ENCODE results near the gene UPK3A.

The UPK3A gene

DNA sequence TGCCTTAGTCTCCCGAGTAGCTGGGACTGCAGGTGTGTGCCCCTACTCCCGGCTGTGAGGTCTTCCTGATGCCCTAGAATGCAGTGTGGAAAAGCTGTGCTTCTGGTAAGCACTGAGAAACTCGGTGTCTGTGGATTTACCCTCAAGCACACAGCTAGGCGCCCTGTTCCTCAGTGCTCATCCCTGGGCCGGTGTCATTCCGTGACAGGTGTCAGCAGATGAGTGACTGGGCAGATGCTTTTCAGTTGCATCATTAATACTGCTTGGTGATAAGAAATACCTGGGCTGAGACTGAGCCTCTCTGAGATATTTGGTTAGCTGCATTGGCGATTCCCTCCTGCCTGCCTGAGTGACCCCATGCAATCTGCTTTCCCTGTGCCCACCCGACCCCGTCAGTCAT is 46.7 kb downstream of the UPK3A start:
- Histone ChIP-seq H3K27me3 (ENCODE audit: insufficient read depth, low read depth) (no peaks in the 10 kb centered on the region), H3K4me3 (IDR thresholded peaks at IDR 0.05; ENCODE audit: insufficient read depth, low read depth, low read length) (no peak overlapping the region), H3K4me1 (ENCODE audit: low read depth, poor library complexity, severe bottlenecking) (peaks cover 7% of the 10 kb centered on the region), H2AFZ (ENCODE audit: low read depth) (no peak overlapping the region), H3K36me3 (ENCODE audit: insufficient read depth) (no peaks in the 10 kb centered on the region), H3K79me2 (ENCODE audit: insufficient read depth, low read depth) (no peaks in the 10 kb centered on the region), H4K20me1 (ENCODE audit: insufficient read depth) (no peaks in the 10 kb centered on the region), H3K9ac (no peak overlapping the region), H3K4me2 (no peak overlapping the region), H3K27ac (no peak overlapping the region)
- TF ChIP-seq, protein P1, sequence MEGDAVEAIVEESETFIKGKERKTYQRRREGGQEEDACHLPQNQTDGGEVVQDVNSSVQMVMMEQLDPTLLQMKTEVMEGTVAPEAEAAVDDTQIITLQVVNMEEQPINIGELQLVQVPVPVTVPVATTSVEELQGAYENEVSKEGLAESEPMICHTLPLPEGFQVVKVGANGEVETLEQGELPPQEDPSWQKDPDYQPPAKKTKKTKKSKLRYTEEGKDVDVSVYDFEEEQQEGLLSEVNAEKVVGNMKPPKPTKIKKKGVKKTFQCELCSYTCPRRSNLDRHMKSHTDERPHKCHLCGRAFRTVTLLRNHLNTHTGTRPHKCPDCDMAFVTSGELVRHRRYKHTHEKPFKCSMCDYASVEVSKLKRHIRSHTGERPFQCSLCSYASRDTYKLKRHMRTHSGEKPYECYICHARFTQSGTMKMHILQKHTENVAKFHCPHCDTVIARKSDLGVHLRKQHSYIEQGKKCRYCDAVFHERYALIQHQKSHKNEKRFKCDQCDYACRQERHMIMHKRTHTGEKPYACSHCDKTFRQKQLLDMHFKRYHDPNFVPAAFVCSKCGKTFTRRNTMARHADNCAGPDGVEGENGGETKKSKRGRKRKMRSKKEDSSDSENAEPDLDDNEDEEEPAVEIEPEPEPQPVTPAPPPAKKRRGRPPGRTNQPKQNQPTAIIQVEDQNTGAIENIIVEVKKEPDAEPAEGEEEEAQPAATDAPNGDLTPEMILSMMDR (conservative IDR thresholded peaks at IDR 0.05; ENCODE audit: low read depth, low read length): no peak

DNA sequence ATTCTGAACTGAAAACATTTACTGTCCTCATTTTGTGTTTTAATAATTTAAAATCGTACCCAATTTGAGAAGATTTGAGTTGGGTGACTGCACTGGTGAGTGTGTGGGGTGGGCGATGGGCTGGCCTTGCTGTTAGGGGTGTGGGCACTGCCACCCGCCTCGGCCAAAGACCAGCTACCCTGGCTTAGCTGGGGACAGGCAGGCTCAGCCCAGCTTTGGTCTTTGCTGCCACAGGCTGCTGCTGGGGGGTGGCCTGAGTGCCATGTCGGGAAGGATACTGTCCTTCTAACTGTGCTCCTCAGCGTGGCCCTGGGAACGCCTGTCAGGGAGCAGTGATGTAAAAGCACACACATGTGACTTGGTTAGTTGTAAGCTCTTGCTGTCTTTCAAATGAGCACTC is 47.3 kb downstream of the UPK3A start:
- Histone ChIP-seq H3K36me3 (ENCODE audit: insufficient read depth) (no peaks in the 10 kb centered on the region), H3K9ac (no peak overlapping the region), H3K4me3 (IDR thresholded peaks at IDR 0.05; ENCODE audit: insufficient read depth, low read depth, low read length) (no peak overlapping the region), H3K4me2 (no peak overlapping the region), H3K4me1 (ENCODE audit: low read depth, poor library complexity, severe bottlenecking) (peaks cover 7% of the 10 kb centered on the region), H2AFZ (ENCODE audit: low read depth) (no peak overlapping the region), H3K27me3 (ENCODE audit: insufficient read depth, low read depth) (no peaks in the 10 kb centered on the region), H4K20me1 (ENCODE audit: insufficient read depth) (no peaks in the 10 kb centered on the region), H3K79me2 (ENCODE audit: insufficient read depth, low read depth) (no peaks in the 10 kb centered on the region), H3K27ac (no peak overlapping the region)
- TF ChIP-seq, protein P1 (conservative IDR thresholded peaks at IDR 0.05; ENCODE audit: low read depth, low read length): no peak

GRCh38 chr22:45334068-45334467 is 49.3 kb downstream of the UPK3A start:
- Histone ChIP-seq H3K4me3 (IDR thresholded peaks at IDR 0.05; ENCODE audit: insufficient read depth, low read depth, low read length) (no peak overlapping the region), H3K9ac (no peak overlapping the region), H3K27me3 (ENCODE audit: insufficient read depth, low read depth) (no peaks in the 10 kb centered on the region), H2AFZ (ENCODE audit: low read depth) (no peak overlapping the region), H3K4me1 (ENCODE audit: low read depth, poor library complexity, severe bottlenecking) (peaks cover 7% of the 10 kb centered on the region), H3K79me2 (ENCODE audit: insufficient read depth, low read depth) (no peaks in the 10 kb centered on the region), H3K36me3 (ENCODE audit: insufficient read depth) (no peaks in the 10 kb centered on the region), H3K4me2 (no peak overlapping the region), H4K20me1 (ENCODE audit: insufficient read depth) (no peaks in the 10 kb centered on the region), H3K27ac (no peak overlapping the region)
- TF ChIP-seq, protein P1 (conservative IDR thresholded peaks at IDR 0.05; ENCODE audit: low read depth, low read length): no peak

DNA sequence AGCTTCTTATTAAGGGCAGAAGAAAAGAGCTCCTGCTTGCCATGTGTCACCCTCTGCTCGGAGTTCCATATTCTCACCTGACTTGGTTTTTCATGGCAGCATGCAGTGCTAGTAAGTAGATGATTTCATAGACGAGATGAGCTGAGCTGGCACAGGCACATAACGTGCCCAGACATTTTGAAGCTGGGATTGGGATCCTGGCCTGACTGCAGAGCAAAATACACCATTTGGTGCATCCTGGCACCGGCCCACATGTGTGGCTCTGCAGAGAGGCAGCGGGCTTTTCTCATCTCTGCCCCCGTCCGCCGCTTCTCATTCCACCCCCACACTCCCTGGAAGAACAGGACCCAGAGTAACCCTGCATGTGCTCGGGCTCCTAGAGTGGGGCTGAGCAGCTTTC is 49.8 kb downstream of the UPK3A start:
- Histone ChIP-seq H3K27me3 (ENCODE audit: insufficient read depth, low read depth) (no peaks in the 10 kb centered on the region), H3K27ac (no peak overlapping the region), H3K9ac (no peak overlapping the region), H4K20me1 (ENCODE audit: insufficient read depth) (no peaks in the 10 kb centered on the region), H2AFZ (ENCODE audit: low read depth) (no peak overlapping the region), H3K79me2 (ENCODE audit: insufficient read depth, low read depth) (no peaks in the 10 kb centered on the region), H3K4me1 (ENCODE audit: low read depth, poor library complexity, severe bottlenecking) (peaks cover 7% of the 10 kb centered on the region), H3K4me2 (no peak overlapping the region), H3K36me3 (ENCODE audit: insufficient read depth) (no peaks in the 10 kb centered on the region), H3K4me3 (IDR thresholded peaks at IDR 0.05; ENCODE audit: insufficient read depth, low read depth, low read length) (no peak overlapping the region)
- TF ChIP-seq, protein P1 (conservative IDR thresholded peaks at IDR 0.05; ENCODE audit: low read depth, low read length): no peak
